Astrocyte (in vitro differentiated cells and primary cell): ENCODE data around the gene DCLK1. TPM values are rescaled to one million over a fixed set of nuclear protein-coding genes. Genes with fewer than 3 reads are reported as not detected.
A peak's percentile ranks its signal among the peaks of the same experiment; 100 is the strongest.

Source experiments
- DNase-seq: peaks from one replicate; pipeline ENCODE4 v3.0.0-alpha.2; 2010; ENCODE audit warnings: low read depth
- FAIRE-seq: peaks from 2 replicates; lab custom pipeline; 2011; peaks lifted over from hg19 to GRCh38; lab: Jason Lieb, UNC
- H2AFZ ChIP-seq: 2 replicates; pipeline ENCODE4 v1.6.0; 2012; ENCODE audit warnings: low read depth, low read length, inconsistent platforms
- H3K27ac ChIP-seq: 2 replicates; pipeline ENCODE4 v1.5.1; 2011; ENCODE audit warnings: low read depth, low read length, inconsistent platforms
- H3K27me3 ChIP-seq: 2 replicates; pipeline ENCODE4 v1.6.0; 2011; ENCODE audit warnings: low read length, inconsistent platforms; ENCODE audit not compliant: insufficient read depth
- H3K36me3 ChIP-seq: 2 replicates; pipeline ENCODE4 v1.5.1; 2011; ENCODE audit warnings: low read length, inconsistent platforms; ENCODE audit not compliant: insufficient read depth
- H3K4me1 ChIP-seq: 2 replicates; pipeline ENCODE4 v1.5.1; 2011; ENCODE audit warnings: low read length, inconsistent platforms; ENCODE audit not compliant: insufficient read depth
- H3K4me2 ChIP-seq: 2 replicates; pipeline ENCODE4 v1.6.0; 2012; ENCODE audit warnings: low read length, inconsistent platforms
- H3K4me3 ChIP-seq: 2 replicates; pipeline ENCODE4 v1.5.1; 2011; ENCODE audit warnings: low read depth, mild to moderate bottlenecking, low read length, inconsistent platforms; ENCODE audit not compliant: insufficient read depth
- H3K79me2 ChIP-seq: 2 replicates; pipeline ENCODE4 v1.6.0; 2012; ENCODE audit warnings: mild to moderate bottlenecking, low read length, inconsistent platforms; ENCODE audit not compliant: insufficient read depth
- H3K9ac ChIP-seq: 2 replicates; pipeline ENCODE4 v1.6.0; 2012; ENCODE audit warnings: mild to moderate bottlenecking, low read length, inconsistent platforms
- H3K9me3 ChIP-seq: 2 replicates; pipeline ENCODE4 v1.5.1; 2012; ENCODE audit warnings: low read depth, mild to moderate bottlenecking, low read length, inconsistent platforms; ENCODE audit not compliant: insufficient read depth
- H4K20me1 ChIP-seq: 2 replicates; pipeline ENCODE4 v1.6.0; 2012; ENCODE audit warnings: low read length, inconsistent platforms; ENCODE audit not compliant: insufficient read depth
- H3K27ac Mint-ChIP-seq: one replicate; pipeline ENCODE4 v1.8.0; 2021; ENCODE audit warnings: mild to moderate bottlenecking, mixed read lengths; ENCODE audit not compliant: unreplicated experiment
- H3K27me3 Mint-ChIP-seq: one replicate; pipeline ENCODE4 v1.8.0; 2021; ENCODE audit warnings: low read depth, mixed read lengths; ENCODE audit not compliant: unreplicated experiment
- H3K36me3 Mint-ChIP-seq: one replicate; pipeline ENCODE4 v1.8.0; 2021; ENCODE audit warnings: low read depth, mixed read lengths; ENCODE audit not compliant: unreplicated experiment
- H3K4me1 Mint-ChIP-seq: one replicate; pipeline ENCODE4 v1.8.0; 2021; ENCODE audit warnings: low read depth, mixed read lengths; ENCODE audit not compliant: unreplicated experiment
- H3K4me3 Mint-ChIP-seq: one replicate; pipeline ENCODE4 v1.8.0; 2021; ENCODE audit warnings: mild to moderate bottlenecking, moderate library complexity, mixed read lengths; ENCODE audit not compliant: unreplicated experiment
- H3K9me3 Mint-ChIP-seq: one replicate; pipeline ENCODE4 v1.8.0; 2021; ENCODE audit warnings: mild to moderate bottlenecking, mixed read lengths; ENCODE audit not compliant: unreplicated experiment
- EZH2 ChIP-seq: IDR thresholded peaks from 2 replicates; pipeline ENCODE4 v1.6.1; 2012; ENCODE audit warnings: mild to moderate bottlenecking, low read length, inconsistent platforms; ENCODE audit not compliant: insufficient read depth
- total RNA-seq: library from RNA; stranded (reverse); gene quantifications from 2 replicates; pipeline ENCODE4 v1.2.1, GENCODE V29; 2021
- TF ChIP-seq, protein P1 (sequence below): IDR thresholded peaks from 2 replicates; pipeline ENCODE4 v1.5.1; 2011; ENCODE audit warnings: low read depth, mild to moderate bottlenecking, inconsistent platforms, low read length, moderate library complexity; ENCODE audit not compliant: insufficient read depth

Gene DCLK1
- total RNA-seq, 1 donor from 2014 or later = 4.9 TPM

DNA sequence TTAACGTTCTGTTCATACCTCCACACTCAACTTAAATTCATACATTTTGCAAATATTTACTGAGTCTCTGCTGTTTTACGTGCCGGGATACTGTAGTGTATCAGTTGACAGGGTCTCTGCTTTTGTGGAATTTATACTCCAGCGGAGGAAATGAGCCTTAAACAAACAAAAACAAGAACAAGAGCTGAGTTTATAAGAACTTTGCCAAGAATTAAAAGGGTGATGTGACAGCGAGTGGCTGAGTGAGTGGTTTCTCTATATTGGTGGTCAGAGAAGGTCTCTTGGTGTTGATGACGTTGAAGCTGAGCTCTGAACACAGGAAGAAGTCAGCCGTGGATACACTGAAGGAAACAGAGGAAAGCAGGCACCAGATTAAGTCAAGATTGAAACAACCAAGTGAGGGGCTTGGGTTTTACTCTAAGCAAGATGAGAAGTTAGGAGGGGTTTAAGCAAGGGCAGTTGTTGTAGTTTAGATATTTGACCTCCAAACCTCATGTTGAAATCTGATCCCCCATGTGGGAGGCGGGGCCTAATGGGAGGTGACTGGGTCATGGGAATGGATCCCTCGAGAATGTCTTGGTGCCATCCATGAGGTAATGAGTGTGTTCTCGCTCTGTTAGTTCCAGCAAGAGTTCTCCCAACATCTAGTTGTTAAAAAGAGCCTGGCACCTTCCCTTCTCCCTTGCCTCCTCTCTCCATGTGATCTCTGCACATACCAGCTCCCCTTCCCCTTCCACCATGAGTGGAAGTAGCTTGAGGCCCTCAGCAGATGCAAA lies 248.3 kb downstream of the DCLK1 start:
- H2AFZ ChIP-seq = no peak overlapping the region
- peaks cover 3% of the 10 kb centered on the region for H3K4me1 ChIP-seq
- H3K36me3 ChIP-seq = no peaks in the 10 kb centered on the region
- H3K27me3 ChIP-seq = no peaks in the 10 kb centered on the region
- DNase-seq = no peak
- Mint-ChIP-seq H3K4me3 (no peak overlapping the region), H3K36me3 (no peaks in the 10 kb centered on the region), H3K27me3 (no peaks in the 10 kb centered on the region), H3K4me1 (no peaks in the 10 kb centered on the region), H3K27ac (no peak overlapping the region), H3K9me3 (peaks cover 4% of the 10 kb centered on the region)
- no peaks in the 10 kb centered on the region for H3K9me3 ChIP-seq
- H3K27ac ChIP-seq = no peak overlapping the region
- H3K9ac ChIP-seq = no peak overlapping the region
- H3K4me2 ChIP-seq = peak overlapping the region; percentile 25
- H4K20me1 ChIP-seq = no peaks in the 10 kb centered on the region
- no peak overlapping the region for H3K4me3 ChIP-seq
- TF ChIP-seq, protein P1, sequence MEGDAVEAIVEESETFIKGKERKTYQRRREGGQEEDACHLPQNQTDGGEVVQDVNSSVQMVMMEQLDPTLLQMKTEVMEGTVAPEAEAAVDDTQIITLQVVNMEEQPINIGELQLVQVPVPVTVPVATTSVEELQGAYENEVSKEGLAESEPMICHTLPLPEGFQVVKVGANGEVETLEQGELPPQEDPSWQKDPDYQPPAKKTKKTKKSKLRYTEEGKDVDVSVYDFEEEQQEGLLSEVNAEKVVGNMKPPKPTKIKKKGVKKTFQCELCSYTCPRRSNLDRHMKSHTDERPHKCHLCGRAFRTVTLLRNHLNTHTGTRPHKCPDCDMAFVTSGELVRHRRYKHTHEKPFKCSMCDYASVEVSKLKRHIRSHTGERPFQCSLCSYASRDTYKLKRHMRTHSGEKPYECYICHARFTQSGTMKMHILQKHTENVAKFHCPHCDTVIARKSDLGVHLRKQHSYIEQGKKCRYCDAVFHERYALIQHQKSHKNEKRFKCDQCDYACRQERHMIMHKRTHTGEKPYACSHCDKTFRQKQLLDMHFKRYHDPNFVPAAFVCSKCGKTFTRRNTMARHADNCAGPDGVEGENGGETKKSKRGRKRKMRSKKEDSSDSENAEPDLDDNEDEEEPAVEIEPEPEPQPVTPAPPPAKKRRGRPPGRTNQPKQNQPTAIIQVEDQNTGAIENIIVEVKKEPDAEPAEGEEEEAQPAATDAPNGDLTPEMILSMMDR = no peak
- no peak for TF ChIP-seq EZH2
- no peaks in the 10 kb centered on the region for H3K79me2 ChIP-seq
- no peak for FAIRE-seq

DNA sequence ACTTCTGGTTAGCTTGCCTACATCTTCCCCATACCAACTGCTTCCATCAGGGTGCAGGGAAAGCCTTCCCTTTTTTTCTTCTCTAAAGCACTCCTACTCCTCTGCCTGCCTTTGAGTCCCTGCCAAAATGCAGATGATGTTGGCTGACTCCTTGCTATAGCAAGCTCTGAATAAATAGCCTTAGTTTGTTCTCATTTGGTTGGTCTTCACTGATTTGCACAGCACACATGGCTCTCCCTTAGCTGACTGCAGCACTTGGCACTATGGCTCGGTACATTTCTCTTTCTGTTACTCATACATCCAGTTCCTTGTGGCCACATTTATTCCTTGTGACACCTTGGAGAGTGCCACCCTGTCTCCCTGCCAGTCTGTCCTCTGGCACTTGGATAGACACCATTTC lies 249.8 kb downstream of the DCLK1 start:
- Mint-ChIP-seq H3K27me3 (no peaks in the 10 kb centered on the region), H3K36me3 (no peaks in the 10 kb centered on the region), H3K27ac (no peak overlapping the region), H3K4me1 (no peaks in the 10 kb centered on the region), H3K9me3 (peaks cover 4% of the 10 kb centered on the region), H3K4me3 (no peak overlapping the region)
- DNase-seq (peak; percentile 57), FAIRE-seq (no peak)
- Histone ChIP-seq H3K36me3 (no peaks in the 10 kb centered on the region), H3K79me2 (no peaks in the 10 kb centered on the region), H3K27ac (no peak overlapping the region), H3K9ac (no peak overlapping the region), H3K4me2 (no peak overlapping the region), H4K20me1 (no peaks in the 10 kb centered on the region), H2AFZ (no peak overlapping the region), H3K27me3 (no peaks in the 10 kb centered on the region), H3K4me3 (no peak overlapping the region), H3K9me3 (no peaks in the 10 kb centered on the region), H3K4me1 (peaks cover 3% of the 10 kb centered on the region)
- TF ChIP-seq, protein P1 = no peak
- TF ChIP-seq EZH2 = no peak

DNA sequence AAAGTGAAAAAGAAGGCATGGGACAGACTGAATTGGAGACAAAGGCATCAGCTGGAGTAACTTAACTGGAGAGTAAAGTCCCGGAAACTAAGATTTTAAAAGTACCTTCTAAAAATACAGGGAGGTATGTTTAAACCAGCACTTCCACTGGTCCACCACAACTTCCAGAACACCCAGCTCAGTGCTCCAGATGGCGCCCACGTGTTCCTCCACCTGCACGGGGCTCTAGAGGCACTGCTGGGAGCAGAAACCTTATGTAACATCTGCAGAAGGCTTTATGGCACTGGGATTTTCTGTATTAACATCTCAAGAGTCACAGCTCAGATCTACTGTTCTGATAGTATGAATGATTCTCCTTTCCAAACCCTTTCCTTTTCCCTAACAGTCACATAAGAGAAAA lies 252.1 kb downstream of the DCLK1 start:
- Histone ChIP-seq H3K4me3 (no peak overlapping the region), H3K4me2 (no peak overlapping the region), H4K20me1 (no peaks in the 10 kb centered on the region), H3K27me3 (no peaks in the 10 kb centered on the region), H3K79me2 (no peaks in the 10 kb centered on the region), H3K9ac (no peak overlapping the region), H2AFZ (no peak overlapping the region), H3K36me3 (no peaks in the 10 kb centered on the region), H3K4me1 (peaks cover 3% of the 10 kb centered on the region), H3K27ac (no peak overlapping the region), H3K9me3 (no peaks in the 10 kb centered on the region)
- Mint-ChIP-seq H3K36me3 (no peaks in the 10 kb centered on the region), H3K4me3 (no peak overlapping the region), H3K9me3 (peaks cover 5% of the 10 kb centered on the region), H3K4me1 (no peaks in the 10 kb centered on the region), H3K27me3 (no peaks in the 10 kb centered on the region), H3K27ac (no peak overlapping the region)
- no peak for FAIRE-seq
- TF ChIP-seq, protein P1 = no peak
- TF ChIP-seq EZH2 = no peak
- DNase-seq = no peak
